K562 (cell line): Measurements from ENCODE around the gene CREB3L4. TPM values are rescaled to one million over a fixed set of nuclear protein-coding genes. Genes with fewer than 3 reads are reported as not detected.
A peak's percentile ranks its signal among the peaks of the same experiment; 100 is the strongest.

ENCODE experiments used
- CEBPG ChIP-seq, 3 experiments: fragments of 200-800 bp in 1 of 3; sonication (Bioruptor generic) in 1 of 3; sonication (generic) in 1 of 3; formaldehyde crosslinking in 1 of 3; IDR thresholded peaks in 2 of 3; conservative IDR thresholded peaks in 1 of 3; 2 replicates each; pipeline versions ENCODE4 v1.6.1 to v1.8.0; 2016 to 2022; ENCODE audit warnings: missing compliant biosample characterization in 2 of 3, missing genetic modification characterization in 2 of 3, mild to moderate bottlenecking in 1 of 3, missing genetic modification reagents in 1 of 3
- DIDO1 ChIP-seq: fragments of 450-650 bp; IDR thresholded peaks from 2 replicates; pipeline ENCODE4 v1.6.1; 2016; ENCODE audit warnings: low read depth, missing biosample characterization, missing genetic modification characterization
- E2F4 ChIP-seq: sonication (generic); formaldehyde crosslinking; IDR thresholded peaks from 2 replicates; pipeline ENCODE4 v1.8.0; 2022; ENCODE audit warnings: mild to moderate bottlenecking, low read depth, missing genetic modification reagents
- ETV6 ChIP-seq, 3 experiments: fragments of 150-350 bp in 1 of 3; sonication (generic) in 1 of 3; formaldehyde crosslinking in 1 of 3; IDR thresholded peaks; 2 replicates each; pipeline versions ENCODE4 v1.6.1 to v1.8.0; 2014 to 2022; ENCODE audit warnings: borderline replicate concordance in 2 of 3, low read depth in 2 of 3, antibody characterized with exemption in 1 of 3, low read length in 1 of 3, mild to moderate bottlenecking in 1 of 3, missing genetic modification reagents in 1 of 3
- KDM2B ChIP-seq: fragments of 250-450 bp; sonication (Bioruptor Pico); IDR thresholded peaks from 2 replicates; pipeline ENCODE4 v1.8.0; 2021; ENCODE audit warnings: mild to moderate bottlenecking, moderate library complexity
- MAFK ChIP-seq: IDR thresholded peaks from 2 replicates; pipeline ENCODE4 v1.6.1; 2011; ENCODE audit warnings: low read length, improper control_type of control experiment
- MECOM ChIP-seq: fragments of 250-450 bp; sonication (Bioruptor Pico); IDR thresholded peaks from 2 replicates; pipeline ENCODE4 v1.8.0; 2022; ENCODE audit warnings: inconsistent platforms
- MEF2D ChIP-seq: conservative IDR thresholded peaks from 2 replicates; pipeline ENCODE4 v1.6.1; 2016; ENCODE audit warnings: low read depth, missing genetic modification characterization, missing compliant biosample characterization
- MYNN ChIP-seq, 2 experiments: sonication (generic); formaldehyde crosslinking in 1 of 2; IDR thresholded peaks; 2 replicates each; pipeline versions ENCODE4 v1.5.0 to v1.6.1; 2016 to 2020; ENCODE audit warnings: antibody characterized with exemption in 1 of 2, missing genetic modification reagents in 1 of 2
- PHTF2 ChIP-seq: fragments of 250-450 bp; sonication (Bioruptor Pico); IDR thresholded peaks from 2 replicates; pipeline ENCODE4 v1.5.0; 2021; ENCODE audit warnings: mild to moderate bottlenecking
- POLR2B ChIP-seq: fragments of 450-650 bp; IDR thresholded peaks from 2 replicates; pipeline ENCODE4 v1.6.1; 2018; ENCODE audit warnings: low read depth; ENCODE audit not compliant: partially characterized antibody
- PYGO2 ChIP-seq: fragments of 450-650 bp; IDR thresholded peaks from 2 replicates; pipeline ENCODE4 v1.6.1; 2016; ENCODE audit warnings: mild to moderate bottlenecking, missing genetic modification characterization, moderate library complexity, missing compliant biosample characterization
- RBM34 ChIP-seq: fragments of 200-400 bp; formaldehyde crosslinking; IDR thresholded peaks from 2 replicates; pipeline ENCODE4 v1.6.1; 2018; ENCODE audit warnings: low read length, borderline replicate concordance; ENCODE audit not compliant: insufficient read depth
- TEAD4 ChIP-seq, 2 experiments: sonication (generic) in 1 of 2; formaldehyde crosslinking in 1 of 2; IDR thresholded peaks; 2 replicates each; pipeline versions ENCODE4 v1.6.1 to v1.8.0; 2012 to 2022; ENCODE audit warnings: borderline replicate concordance in 1 of 2, inconsistent platforms in 1 of 2, low read length in 1 of 2, mild to moderate bottlenecking in 1 of 2, missing genetic modification reagents in 1 of 2
- TRIM28 ChIP-seq: fragments of 450-650 bp; IDR thresholded peaks from 2 replicates; pipeline ENCODE4 v1.6.1; 2017
- ZMIZ1 ChIP-seq, 2 experiments: fragments of 150-350 bp in 1 of 2; IDR thresholded peaks; 2 replicates each; pipeline ENCODE4 v1.6.1; 2012 to 2016; ENCODE audit warnings: low read depth in 2 of 2, low read length in 2 of 2, mild to moderate bottlenecking in 1 of 2, moderate library complexity in 1 of 2
- ZNF277 ChIP-seq: fragments of 250-450 bp; sonication (Bioruptor Pico); IDR thresholded peaks from 2 replicates; pipeline ENCODE4 v1.8.0; 2022; ENCODE audit warnings: inconsistent platforms, mild to moderate bottlenecking, moderate library complexity, borderline replicate concordance
- ZNF408 ChIP-seq: fragments of 250-450 bp; sonication (Bioruptor Pico); IDR thresholded peaks from 2 replicates; pipeline ENCODE4 v1.4.0; 2020; ENCODE audit warnings: low read depth, mild to moderate bottlenecking, moderate library complexity
- ZNF717 ChIP-seq: fragments of 250-450 bp; sonication (Bioruptor Pico); IDR thresholded peaks from 2 replicates; pipeline ENCODE4 v1.5.0; 2021
- polyA plus RNA-seq, 8 experiments: library from polyadenylated mRNA; depleted of rRNA in 4 of 8; stranded (reverse) in 5 of 8; unstranded in 3 of 8; fragments of >200 nt; fragmentation: Nextera tagmentation in 2 of 8; fragmentation: Illumina TruSeq in 1 of 8; extraction: Ambion mirVana in 2 of 8; extraction: Trizol in 1 of 8; gene quantifications; 2 replicates each; pipeline versions ENCODE4 v1.2.1 to v1.2.3, GENCODE V29; 2011 to 2014; ENCODE audit warnings: inconsistent platforms in 1 of 8, missing spikeins in 1 of 8
- total RNA-seq, 7 experiments: library from RNA; depleted of rRNA in 6 of 7; stranded (reverse); fragments of >200 nt in 6 of 7; fragmentation: Illumina TruSeq in 2 of 7; extraction: Trizol in 2 of 7; gene quantifications; 2 replicates each; pipeline versions ENCODE4 v1.2.1 to v1.2.3, GENCODE V29; 2011 to 2021; ENCODE audit warnings: low replicate concordance in 1 of 7

The CREB3L4 gene
- total and polyA plus RNA-seq, 9 of the 15 experiments (the other 6 are each of a cell fraction or from before 2014, with no cell fraction given) = 9.9 to 18.6 (median 13.9) TPM

GRCh38 chr1:153945131-153945794 lies 22.4 kb upstream of the CREB3L4 start (continued):
- TF ChIP-seq PHTF2 (CRISPR knock-in tag) (no peak), DIDO1 (tag) (no peak), MECOM (no peak), ZMIZ1 (IDR thresholded peaks at IDR 0.05; ENCODE audit: low read depth in 2 of 2, low read length in 2 of 2) (no peak), MYNN (IDR thresholded peaks at IDR 0.05) (no peak), MYNN (CRISPR knock-in tag; IDR thresholded peaks at IDR 0.05) (no peak), CEBPG (CRISPR knock-in tag; IDR thresholded peaks at IDR 0.05) (no peak), CEBPG (tag; conservative IDR thresholded peaks at IDR 0.05 in 1 of 2, IDR thresholded peaks at IDR 0.05 in 1 of 2) (no peak), ZNF717 (CRISPR knock-in tag) (no peak), RBM34 (no peak), TEAD4 (IDR thresholded peaks at IDR 0.05; ENCODE audit: low read length) (no peak), TEAD4 (CRISPR knock-in tag; IDR thresholded peaks at IDR 0.05; ENCODE audit: borderline replicate concordance) (no peak), MEF2D (tag) (0 out of 2 replicates have a peak, but pooled peaks have one; percentile 47), ZNF277 (CRISPR knock-in tag) (no peak), PYGO2 (tag) (no peak), MAFK (no peak), TRIM28 (no peak), KDM2B (CRISPR knock-in tag) (no peak), POLR2B (no peak), ETV6 (IDR thresholded peaks at IDR 0.05; ENCODE audit: borderline replicate concordance in 1 of 2, low read depth in 2 of 2, low read length in 1 of 2) (peak; percentile 93 to 97; a peak in 3 of 4 replicates), ETV6 (CRISPR knock-in tag; IDR thresholded peaks at IDR 0.05; ENCODE audit: borderline replicate concordance) (no peak), E2F4 (CRISPR knock-in tag) (no peak), ZNF408 (CRISPR knock-in tag) (no peak)
